CD8-positive, alpha-beta memory T cell (primary cell): ENCODE data around the gene S1PR3. TPM values are rescaled to one million over a fixed set of nuclear protein-coding genes. Genes with fewer than 3 reads are reported as not detected.

Experiments used
- CTCF ChIA-PET: fragments of 350-600 bp; sonication (Branson Sonifier 250); formaldehyde crosslinking; loops from one replicate; lab custom pipeline; 2021; ENCODE audit warnings: antibody characterized with exemption; lab: Charles Lee
- POLR2A ChIA-PET: fragments of 350-600 bp; sonication (Branson Sonifier 250); formaldehyde crosslinking; loops from one replicate; lab custom pipeline; 2021; ENCODE audit warnings: antibody characterized with exemption; lab: Charles Lee
- DNase-seq, 5 donors: peaks; one replicate each; pipeline versions ENCODE4 v3.0.0 to v3.0.0-alpha.2; 2020 to 2022; ENCODE audit warnings: mixed read lengths in 1 of 5
- H3K27ac ChIP-seq: one replicate; pipeline ENCODE4 v1.7.0; 2013; ENCODE audit warnings: low read depth, mild to moderate bottlenecking, low read length, moderate library complexity
- H3K27me3 ChIP-seq: 2 replicates; pipeline ENCODE4 v1.7.0; 2013; ENCODE audit warnings: low read length, mild to moderate bottlenecking; ENCODE audit not compliant: insufficient read depth, poor library complexity, severe bottlenecking
- H3K36me3 ChIP-seq: 2 replicates; pipeline ENCODE4 v1.7.0; 2013; ENCODE audit warnings: mild to moderate bottlenecking, low read length, moderate library complexity; ENCODE audit not compliant: insufficient read depth
- H3K4me1 ChIP-seq: 2 replicates; pipeline ENCODE4 v1.7.0; 2013; ENCODE audit warnings: mild to moderate bottlenecking, low read length, moderate library complexity; ENCODE audit not compliant: insufficient read depth
- H3K4me3 ChIP-seq: 2 replicates; pipeline ENCODE4 v1.7.0; 2013; ENCODE audit warnings: mild to moderate bottlenecking, low read length
- H3K9me3 ChIP-seq: 2 replicates; pipeline ENCODE4 v1.7.0; 2013; ENCODE audit warnings: mild to moderate bottlenecking, low read length
- H3K27ac Mint-ChIP-seq, 8 donors: one replicate each; pipeline ENCODE4 v1.8.0; 2020 to 2021; ENCODE audit warnings: mixed read lengths in 8 of 8, mild to moderate bottlenecking in 6 of 8, inconsistent platforms in 3 of 8, moderate library complexity in 3 of 8
- H3K27me3 Mint-ChIP-seq, 2 donors: one replicate each; pipeline ENCODE4 v1.8.0; 2020 to 2021; ENCODE audit warnings: mixed read lengths in 2 of 2, mild to moderate bottlenecking in 1 of 2, moderate library complexity in 1 of 2
- H3K36me3 Mint-ChIP-seq, 3 donors: one replicate each; pipeline ENCODE4 v1.8.0; 2020 to 2021; ENCODE audit warnings: mixed read lengths in 3 of 3, inconsistent platforms in 1 of 3, mild to moderate bottlenecking in 1 of 3
- H3K4me1 Mint-ChIP-seq, 3 donors: one replicate each; pipeline ENCODE4 v1.8.0; 2020 to 2021; ENCODE audit warnings: mixed read lengths in 3 of 3, inconsistent platforms in 1 of 3, mild to moderate bottlenecking in 1 of 3
- H3K4me3 Mint-ChIP-seq, 7 donors: one replicate each; pipeline ENCODE4 v1.8.0; 2020 to 2021; ENCODE audit warnings: mixed read lengths in 7 of 7, mild to moderate bottlenecking in 6 of 7, moderate library complexity in 4 of 7, inconsistent platforms in 2 of 7
- H3K9me3 Mint-ChIP-seq, 5 donors: one replicate each; pipeline ENCODE4 v1.8.0; 2020 to 2022; ENCODE audit warnings: mixed read lengths in 5 of 5, mild to moderate bottlenecking in 3 of 5, moderate library complexity in 2 of 5, inconsistent platforms in 1 of 5
- polyA plus RNA-seq: library from polyadenylated mRNA; unstranded; fragments of 300-500 nt; fragmentation: Illumina TruSeq; gene quantifications from one replicate; pipeline ENCODE4 v1.2.3, GENCODE V29; 2021
- total RNA-seq, 2 experiments: library from RNA; stranded (reverse); gene quantifications; one replicate each; pipeline ENCODE4 v1.2.3, GENCODE V29; 2021

S1PR3 gene
- total and polyA plus RNA-seq, 3 experiments from 2014 or later = 0.80 to 0.90 TPM; not detected in 1

GRCh38 chr9:88996046-88996920, 5.0 kb downstream of the S1PR3 start:
- Mint-ChIP-seq H3K36me3 (no peaks in the 10 kb centered on the region), H3K27me3 (peaks cover 10 to 42% of the 10 kb centered on the region in 2 donors), H3K4me3 (no peak overlapping the region), H3K4me1 (peaks cover 3 to 16% (median 12%) of the 10 kb centered on the region in 3 donors), H3K27ac (no peak overlapping the region), H3K9me3 (no peaks in the 10 kb centered on the region)
- no peaks in the 10 kb centered on the region for H3K36me3 ChIP-seq
- H3K27ac ChIP-seq = no peak overlapping the region
- ChIA-PET CTCF (interaction anchor here (1.1 kb wide), 1 partner anchor 14 kb away, joined by 3 read pairs; no protein-coding TSS in a partner anchor), POLR2A (no interaction called here)
- no peaks in the 10 kb centered on the region for H3K9me3 ChIP-seq
- no peak for DNase-seq
- peaks cover 10% of the 10 kb centered on the region for H3K27me3 ChIP-seq
- H3K4me3 ChIP-seq = no peak overlapping the region
- peaks cover 6% of the 10 kb centered on the region for H3K4me1 ChIP-seq

DNA sequence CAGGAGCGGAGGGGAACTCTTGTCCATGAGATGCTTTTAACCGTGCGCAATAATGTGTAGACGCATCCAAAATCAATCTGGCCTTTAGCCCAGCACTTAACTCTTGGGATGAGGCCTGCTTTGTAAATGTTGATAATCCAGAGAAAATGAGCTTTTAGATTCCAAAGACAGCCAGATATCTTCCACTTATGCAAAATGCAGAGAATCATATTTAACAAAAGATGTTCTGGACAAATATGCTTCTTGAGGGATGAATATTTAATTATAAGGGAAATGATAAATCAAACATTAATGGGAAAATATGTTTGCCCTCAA, 5.6 kb downstream of the S1PR3 start:
- Histone ChIP-seq H3K4me3 (no peak overlapping the region), H3K9me3 (no peaks in the 10 kb centered on the region), H3K27ac (no peak overlapping the region), H3K4me1 (peaks cover 3% of the 10 kb centered on the region), H3K36me3 (no peaks in the 10 kb centered on the region), H3K27me3 (peaks cover 10% of the 10 kb centered on the region)
- Mint-ChIP-seq H3K4me3 (no peak overlapping the region), H3K27ac (no peak overlapping the region), H3K27me3 (peaks cover 11 to 43% of the 10 kb centered on the region in 2 donors), H3K36me3 (no peaks in the 10 kb centered on the region), H3K4me1 (peaks cover 3 to 18% (median 13%) of the 10 kb centered on the region in 3 donors), H3K9me3 (no peaks in the 10 kb centered on the region)
- ChIA-PET POLR2A (no interaction called here), CTCF (interaction anchor here (1.1 kb wide), 1 partner anchor 14 kb away, joined by 3 read pairs; no protein-coding TSS in a partner anchor)
- DNase-seq = no peak

- H3K4me1 Mint-ChIP-seq = peaks cover 3 to 13% (median 11%) of the 10 kb centered on the region in 3 donors
- no peaks in the 10 kb centered on the region for H3K36me3 Mint-ChIP-seq
- CTCF ChIA-PET = interaction anchor here (0.8 to 1.1 kb wide), 2 partner anchors 13 to 400 kb away, joined by 3 read pairs; no protein-coding TSS in a partner anchor
Observed at GRCh38 chr9:88997646-88998045, 6.4 kb downstream of the S1PR3 start.

GRCh38 chr9:88998503-88998902, 7.2 kb downstream of the S1PR3 start:
- POLR2A ChIA-PET = no interaction called here
- no peaks in the 10 kb centered on the region for H3K36me3 Mint-ChIP-seq
- no peak for DNase-seq
- H3K27ac ChIP-seq = no peak overlapping the region
- H3K4me3 Mint-ChIP-seq = no peak overlapping the region
- H3K4me1 ChIP-seq = no peaks in the 10 kb centered on the region
- no peaks in the 10 kb centered on the region for H3K9me3 ChIP-seq
- no peak overlapping the region for H3K27ac Mint-ChIP-seq
- H3K36me3 ChIP-seq = no peaks in the 10 kb centered on the region
- H3K27me3 Mint-ChIP-seq = peaks cover 9 to 39% of the 10 kb centered on the region in 2 donors
- CTCF ChIA-PET = interaction anchor here (0.8 kb wide), 1 partner anchor 401 kb away, joined by 3 read pairs; no protein-coding TSS in a partner anchor
- peaks cover 3 to 11% (median 9%) of the 10 kb centered on the region in 3 donors for H3K4me1 Mint-ChIP-seq
- H3K9me3 Mint-ChIP-seq = no peaks in the 10 kb centered on the region
- H3K27me3 ChIP-seq = peaks cover 4% of the 10 kb centered on the region
- no peak overlapping the region for H3K4me3 ChIP-seq

More at GRCh38 chr9:88997646-88998045, 6.4 kb downstream of the S1PR3 start:
- DNase-seq = no peak
- Histone ChIP-seq H3K4me1 (no peaks in the 10 kb centered on the region), H3K4me3 (no peak overlapping the region), H3K27ac (no peak overlapping the region), H3K27me3 (peaks cover 7% of the 10 kb centered on the region), H3K36me3 (no peaks in the 10 kb centered on the region), H3K9me3 (no peaks in the 10 kb centered on the region)
- Mint-ChIP-seq H3K27ac (no peak overlapping the region), H3K4me3 (no peak overlapping the region), H3K9me3 (no peaks in the 10 kb centered on the region), H3K27me3 (peaks cover 12 to 43% of the 10 kb centered on the region in 2 donors)
- POLR2A ChIA-PET = no interaction called here

DNA sequence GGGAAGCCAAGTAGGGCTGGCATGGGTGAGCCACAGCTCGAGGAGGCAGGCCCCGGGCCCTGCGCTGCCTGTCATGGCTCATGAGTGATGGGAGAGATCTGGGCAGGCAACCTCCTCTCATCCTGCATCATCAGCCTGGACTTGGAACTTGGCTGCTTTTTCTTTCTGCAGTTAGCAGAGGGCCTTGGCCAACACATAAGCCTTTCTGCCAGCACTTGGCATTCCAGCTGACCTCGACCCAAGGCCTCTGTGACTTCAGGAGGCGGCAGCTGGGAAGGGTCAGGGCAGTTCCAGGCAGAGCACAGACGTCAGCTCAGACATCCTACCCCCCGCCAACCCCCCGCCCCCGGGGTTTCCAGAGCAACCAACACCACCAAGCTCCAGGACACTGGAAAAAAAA, 7.6 kb downstream of the S1PR3 start:
- no peak overlapping the region for H3K27ac Mint-ChIP-seq
- no peaks in the 10 kb centered on the region for H3K36me3 Mint-ChIP-seq
- POLR2A ChIA-PET = no interaction called here
- Histone ChIP-seq H3K27me3 (peaks cover 4% of the 10 kb centered on the region), H3K36me3 (no peaks in the 10 kb centered on the region), H3K9me3 (no peaks in the 10 kb centered on the region), H3K27ac (no peak overlapping the region), H3K4me1 (no peaks in the 10 kb centered on the region), H3K4me3 (no peak overlapping the region)
- H3K4me1 Mint-ChIP-seq = peaks cover 3 to 11% (median 9%) of the 10 kb centered on the region in 3 donors
- no peak overlapping the region for H3K4me3 Mint-ChIP-seq
- no peaks in the 10 kb centered on the region for H3K9me3 Mint-ChIP-seq
- CTCF ChIA-PET = no interaction called here
- no peak for DNase-seq
- peaks cover 9 to 35% of the 10 kb centered on the region in 2 donors for H3K27me3 Mint-ChIP-seq

DNA sequence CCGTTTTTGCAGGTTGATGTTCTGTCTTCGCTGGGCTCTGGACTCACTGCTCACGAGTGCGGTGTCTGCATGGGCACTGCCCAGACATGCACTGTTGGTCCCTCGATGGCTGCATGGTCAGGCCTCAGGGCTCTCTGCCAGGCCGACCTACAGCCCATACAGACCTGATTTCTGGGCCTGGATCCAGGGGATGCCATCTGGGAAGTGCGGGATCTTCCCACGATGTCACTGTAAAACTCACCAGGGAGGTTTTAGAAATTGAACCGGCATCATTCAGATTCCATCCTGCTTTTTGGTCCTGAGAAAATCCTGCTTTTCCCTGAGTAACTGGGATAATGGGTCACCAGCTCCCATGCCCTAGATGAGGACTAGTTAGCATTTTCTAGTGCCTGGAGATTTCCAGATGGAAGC, 9.1 kb downstream of the S1PR3 start:
- POLR2A ChIA-PET = no interaction called here
- no peaks in the 10 kb centered on the region for H3K36me3 ChIP-seq
- H3K4me3 ChIP-seq = no peak overlapping the region
- no peak overlapping the region for H3K27ac ChIP-seq
- H3K4me1 Mint-ChIP-seq = peaks cover 3 to 11% (median 9%) of the 10 kb centered on the region in 3 donors
- CTCF ChIA-PET = interaction anchor here (1.8 kb wide), 1 partner anchor 406 kb away, joined by 6 read pairs; no protein-coding TSS in a partner anchor
- H3K27me3 Mint-ChIP-seq = peaks cover 9 to 28% of the 10 kb centered on the region in 2 donors
- H3K4me3 Mint-ChIP-seq = no peak overlapping the region
- H3K9me3 ChIP-seq = no peaks in the 10 kb centered on the region
- no peaks in the 10 kb centered on the region for H3K9me3 Mint-ChIP-seq
- no peak for DNase-seq
- no peaks in the 10 kb centered on the region for H3K4me1 ChIP-seq
- H3K27ac Mint-ChIP-seq = no peak overlapping the region
- H3K27me3 ChIP-seq = no peaks in the 10 kb centered on the region
- H3K36me3 Mint-ChIP-seq = no peaks in the 10 kb centered on the region

DNA sequence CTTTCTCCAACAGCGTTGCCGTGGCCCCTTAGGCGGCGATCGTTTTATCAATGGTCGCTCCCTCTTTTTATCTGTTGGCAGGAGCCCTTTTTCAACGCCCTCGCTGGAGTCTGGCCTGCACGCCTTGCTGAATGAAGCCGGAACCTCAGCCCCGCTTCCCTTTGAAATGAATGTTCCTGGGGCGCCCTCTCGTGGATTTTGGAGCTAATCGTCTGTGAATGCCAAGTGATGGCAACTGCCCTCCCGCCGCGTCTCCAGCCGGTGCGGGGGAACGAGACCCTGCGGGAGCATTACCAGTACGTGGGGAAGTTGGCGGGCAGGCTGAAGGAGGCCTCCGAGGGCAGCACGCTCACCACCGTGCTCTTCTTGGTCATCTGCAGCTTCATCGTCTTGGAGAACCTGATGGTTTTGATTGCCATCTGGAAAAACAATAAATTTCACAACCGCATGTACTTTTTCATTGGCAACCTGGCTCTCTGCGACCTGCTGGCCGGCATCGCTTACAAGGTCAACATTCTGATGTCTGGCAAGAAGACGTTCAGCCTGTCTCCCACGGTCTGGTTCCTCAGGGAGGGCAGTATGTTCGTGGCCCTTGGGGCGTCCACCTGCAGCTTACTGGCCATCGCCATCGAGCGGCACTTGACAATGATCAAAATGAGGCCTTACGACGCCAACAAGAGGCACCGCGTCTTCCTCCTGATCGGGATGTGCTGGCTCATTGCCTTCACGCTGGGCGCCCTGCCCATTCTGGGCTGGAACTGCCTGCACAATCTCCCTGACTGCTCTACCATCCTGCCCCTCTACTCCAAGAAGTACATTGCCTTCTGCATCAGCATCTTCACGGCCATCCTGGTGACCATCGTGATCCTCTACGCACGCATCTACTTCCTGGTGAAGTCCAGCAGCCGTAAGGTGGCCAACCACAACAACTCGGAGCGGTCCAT, 10.0 kb downstream of the S1PR3 start:
- ChIA-PET POLR2A (no interaction called here), CTCF (interaction anchor here (0.9 to 1.8 kb wide), 2 partner anchors 9 to 406 kb away, joined by 5 to 6 read pairs; no protein-coding TSS in a partner anchor)
- Mint-ChIP-seq H3K4me3 (no peak overlapping the region), H3K27me3 (peaks cover 9 to 28% of the 10 kb centered on the region in 2 donors), H3K4me1 (peaks cover 3 to 11% (median 9%) of the 10 kb centered on the region in 3 donors), H3K9me3 (no peaks in the 10 kb centered on the region), H3K27ac (peak overlapping the region in 1 of 8 donors; percentile 57), H3K36me3 (no peaks in the 10 kb centered on the region)
- Histone ChIP-seq H3K36me3 (no peaks in the 10 kb centered on the region), H3K9me3 (no peaks in the 10 kb centered on the region), H3K4me3 (no peak overlapping the region), H3K27me3 (no peaks in the 10 kb centered on the region), H3K27ac (no peak overlapping the region), H3K4me1 (no peaks in the 10 kb centered on the region)
- DNase-seq = peak; percentile 21 to 71 (median 38)
